Ishikawa (cell line): ENCODE results near the gene TXNDC16.

Source experiments
- CEBPB ChIP-seq: IDR thresholded peaks from 2 replicates; pipeline ENCODE4 v1.6.1; 2012
- CREB1 ChIP-seq: IDR thresholded peaks from 2 replicates; pipeline ENCODE4 v1.6.1; 2012; ENCODE audit warnings: low read depth
- EGR1 ChIP-seq: IDR thresholded peaks from 2 replicates; pipeline ENCODE4 v1.6.1; 2012
- EP300 ChIP-seq: IDR thresholded peaks from 2 replicates; pipeline ENCODE4 v1.6.1; 2012; ENCODE audit warnings: borderline replicate concordance
- FOXM1 ChIP-seq: IDR thresholded peaks from 2 replicates; pipeline ENCODE4 v1.6.1; 2012; ENCODE audit warnings: low read depth, borderline replicate concordance
- RAD21 ChIP-seq: IDR thresholded peaks from 2 replicates; pipeline ENCODE4 v1.6.1; 2012; ENCODE audit warnings: low read depth
- REST ChIP-seq: IDR thresholded peaks from 2 replicates; pipeline ENCODE4 v1.6.1; 2012; ENCODE audit warnings: low read depth, mild to moderate bottlenecking
- TAF1 ChIP-seq: IDR thresholded peaks from 2 replicates; pipeline ENCODE4 v1.6.1; 2012; ENCODE audit warnings: low read depth, mild to moderate bottlenecking
- TCF12 ChIP-seq: IDR thresholded peaks from 2 replicates; pipeline ENCODE4 v1.6.1; 2012; ENCODE audit warnings: low read depth
- TEAD4 ChIP-seq: IDR thresholded peaks from 2 replicates; pipeline ENCODE4 v1.6.1; 2012
- USF1 ChIP-seq: IDR thresholded peaks from 2 replicates; pipeline ENCODE4 v1.6.1; 2012
- YY1 ChIP-seq: IDR thresholded peaks from 2 replicates; pipeline ENCODE4 v1.6.1; 2012; ENCODE audit warnings: low read depth
- ZBTB7A ChIP-seq: IDR thresholded peaks from 2 replicates; pipeline ENCODE4 v1.6.1; 2012; ENCODE audit warnings: low read depth
- TF ChIP-seq, protein P1 (sequence below): IDR thresholded peaks from 2 replicates; pipeline ENCODE4 v1.6.1; 2012

- TF ChIP-seq EP300 (no peak), REST (no peak), ZBTB7A (peak; percentile 42; the same call in 1 of the 2 replicates), EGR1 (peak; percentile 66), TAF1 (no peak), RAD21 (no peak), CREB1 (no peak), USF1 (no peak), TEAD4 (no peak), CEBPB (no peak), TCF12 (no peak), FOXM1 (no peak), YY1 (no peak)
- TF ChIP-seq, protein P1, sequence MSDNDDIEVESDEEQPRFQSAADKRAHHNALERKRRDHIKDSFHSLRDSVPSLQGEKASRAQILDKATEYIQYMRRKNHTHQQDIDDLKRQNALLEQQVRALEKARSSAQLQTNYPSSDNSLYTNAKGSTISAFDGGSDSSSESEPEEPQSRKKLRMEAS = peak; percentile 32; the same call in 1 of the 2 replicates
These were observed 831 bp upstream of the TXNDC16 start for GRCh38 chr14:52553002-52553670.
